ENCODE results near the gene SCD5. TPM values are rescaled to one million over a fixed set of nuclear protein-coding genes. Genes with fewer than 3 reads are reported as not detected.

SCD5 gene
- total RNA-seq (2022; extraction: Qiagen RNA extraction; ENCODE audit: low read depth): 6.7 to 8.1 TPM (median 7.7 TPM) in 5 replicates

DNA sequence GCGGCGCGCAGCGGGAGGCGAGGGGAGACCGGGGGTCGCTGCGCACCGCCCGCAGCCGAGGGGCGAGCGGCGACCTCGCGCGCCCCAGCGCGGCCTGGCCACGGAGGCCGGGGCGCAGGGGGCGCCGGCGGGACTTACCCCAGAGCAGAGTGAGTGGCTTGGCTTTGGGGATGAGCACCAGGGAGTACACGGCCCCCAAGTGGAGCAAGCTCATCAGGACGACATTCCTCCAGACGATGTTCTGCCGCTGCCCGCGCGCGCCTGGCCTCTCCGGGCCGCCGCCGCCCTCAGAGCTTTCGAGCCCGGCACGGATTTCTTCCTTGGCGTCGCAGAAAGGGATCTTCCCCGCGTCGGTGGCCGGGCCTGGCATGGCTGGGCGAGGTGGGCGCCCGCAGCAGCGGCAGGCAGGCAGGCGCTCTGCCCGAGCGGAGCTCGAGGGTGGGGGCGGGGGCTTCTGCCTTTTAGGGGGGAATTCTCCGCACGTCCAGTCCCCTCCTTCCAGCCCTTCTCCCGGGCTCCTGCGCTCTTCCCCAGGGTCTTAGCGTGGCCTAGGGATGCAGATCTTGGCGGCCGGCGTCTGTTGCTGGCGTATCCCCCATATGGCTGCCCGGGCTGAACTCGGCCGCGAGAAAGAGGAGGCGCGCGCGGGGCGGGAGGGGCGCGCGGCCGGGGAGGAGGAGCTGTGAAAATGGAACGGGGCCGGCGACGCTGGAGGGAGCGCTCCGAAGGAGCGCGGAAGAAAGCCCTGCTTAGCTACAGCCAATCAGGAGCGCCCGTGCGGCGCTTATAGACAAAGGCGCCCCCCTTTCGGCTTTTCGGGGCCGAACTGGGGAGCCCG is at the start of gene SCD5:
TSS of gene SCD5 (minus strand) at position 629 of the 838 bp plus-strand sequence. CDS start at position 370, 259 bp downstream.

Other genes with a start within 250 kb of the SCD5 start
- gene TMEM150C, start 236.8 kb downstream of the SCD5 start, total RNA-seq (2022; extraction: Qiagen RNA extraction; ENCODE audit: low read depth): 0.85 to 1.3 TPM (median 1.0 TPM) in 5 replicates
- 79.5 to 88.5 TPM (median 81.5 TPM) in 5 replicates for gene SEC31A, start 92.4 kb upstream of the SCD5 start, total RNA-seq (2022; extraction: Qiagen RNA extraction; ENCODE audit: low read depth)
- 1.5 to 3.0 TPM (median 1.9 TPM) in 5 replicates for gene THAP9, start 101.9 kb upstream of the SCD5 start, total RNA-seq (2022; extraction: Qiagen RNA extraction; ENCODE audit: low read depth)
- gene LIN54, start 212.0 kb upstream of the SCD5 start, total RNA-seq (2022; extraction: Qiagen RNA extraction; ENCODE audit: low read depth): 5.2 to 9.4 TPM (median 6.8 TPM) in 5 replicates
- gene COPS4, start 236.4 kb upstream of the SCD5 start, total RNA-seq (2022; extraction: Qiagen RNA extraction; ENCODE audit: low read depth): 25.6 to 39.0 TPM (median 26.4 TPM) in 5 replicates

All from A549 treated with CpdA at 1 μM for 4 hours (cell line).